Fibroblast of skin of abdomen (primary cell): Measurements from ENCODE around the gene PRTN3.
"Not testable (repeated sequence)": the region's sequence is repeated elsewhere in the genome, so short reads cannot be mapped to it uniquely, and the experiment has no call there.

Experiments
- DNase-seq: peaks from one replicate; pipeline ENCODE4 v3.0.0-alpha.2; 2013

The PRTN3 gene

GRCh38 chr19:845707-846521 lies 5.1 kb downstream of the PRTN3 start:
- no peak for DNase-seq

- DNase-seq = no peak
These were observed 7.7 kb downstream of the PRTN3 start for GRCh38 chr19:848386-848921.

GRCh38 chr19:849195-849594 lies 8.4 kb downstream of the PRTN3 start:
- not testable (repeated sequence) for DNase-seq

GRCh38 chr19:850221-850978 lies 9.6 kb downstream of the PRTN3 start:
- DNase-seq = peak; percentile 84

- no peak for DNase-seq
These were observed 10.2 kb downstream of the PRTN3 start for GRCh38 chr19:850979-851335.

- DNase-seq = no peak
These were observed 11.6 kb downstream of the PRTN3 start, which contains the start of gene ELANE for GRCh38 chr19:852136-853013. ELANE (plus strand) TSS chr19:852303; CDS start chr19:852329, 26 bp downstream.

- DNase-seq = no peak
These were observed 12.3 kb downstream of the PRTN3 start for GRCh38 chr19:853014-853585.

GRCh38 chr19:853614-854220 lies 12.9 kb downstream of the PRTN3 start:
- DNase-seq = not testable (repeated sequence)

- no peak for DNase-seq
These were observed 13.8 kb downstream of the PRTN3 start for GRCh38 chr19:854549-854948.

GRCh38 chr19:855142-855541 lies 14.3 kb downstream of the PRTN3 start:
- no peak for DNase-seq

GRCh38 chr19:855566-856120 lies 14.8 kb downstream of the PRTN3 start:
- no peak for DNase-seq

GRCh38 chr19:858284-858683 lies 17.5 kb downstream of the PRTN3 start:
- DNase-seq = no peak

- no peak for DNase-seq
These were observed 18.4 kb downstream of the PRTN3 start, which contains the start of gene CFD for GRCh38 chr19:858868-859843. CFD (plus strand) TSS chr19:859664; CDS start chr19:859690, 26 bp downstream.

GRCh38 chr19:861141-861755 lies 20.4 kb downstream of the PRTN3 start:
- no peak for DNase-seq

- peak; percentile 18 for DNase-seq
These were observed 21.2 kb downstream of the PRTN3 start for GRCh38 chr19:861756-862580.

- DNase-seq = peak; percentile 44
These were observed 21.9 kb downstream of the PRTN3 start for GRCh38 chr19:862581-863314.

- no peak for DNase-seq
These were observed 22.5 kb downstream of the PRTN3 start for GRCh38 chr19:863315-863620.

GRCh38 chr19:866769-867300 lies 26.0 kb downstream of the PRTN3 start:
- DNase-seq = no peak
